Activated T-cell treated with anti-CD3 and anti-CD28 coated beads, Interleukin-2, amount 50 U/mL, for 72 hours (primary cell): ENCODE results near the gene PNKD. TPM values are rescaled to one million over a fixed set of nuclear protein-coding genes. Genes with fewer than 3 reads are reported as not detected.
A peak's percentile ranks its signal among the peaks of the same experiment; 100 is the strongest.

Experiments
- ATAC-seq, 2 donors: fragments of 150-1000 bp; cut with Tn5 transposase; replicated peaks in 1 of 2; 2 replicates each; pipeline ENCODE4 v1.10.0; 2021; ENCODE audit warnings: moderate library complexity in 2 of 2, mild to moderate bottlenecking in 1 of 2
- DNase-seq, 2 donors: peaks; one replicate each; pipeline ENCODE4 v3.0.0; 2021 to 2022; ENCODE audit warnings: mixed read lengths in 1 of 2
- H3K27ac Mint-ChIP-seq: one replicate; pipeline ENCODE4 v1.8.0; 2022; ENCODE audit warnings: mild to moderate bottlenecking, moderate library complexity, mixed read lengths
- H3K27me3 Mint-ChIP-seq: one replicate; pipeline ENCODE4 v1.8.0; 2022; ENCODE audit warnings: low read depth, mixed read lengths
- H3K36me3 Mint-ChIP-seq, 2 donors: one replicate each; pipeline ENCODE4 v1.8.0; 2022; ENCODE audit warnings: mixed read lengths in 2 of 2, mild to moderate bottlenecking in 1 of 2; ENCODE audit not compliant: insufficient read depth in 2 of 2
- H3K4me1 Mint-ChIP-seq: one replicate; pipeline ENCODE4 v1.8.0; 2022; ENCODE audit warnings: low read depth, mixed read lengths
- H3K4me3 Mint-ChIP-seq, 2 donors: one replicate each; pipeline ENCODE4 v1.8.0; 2022; ENCODE audit warnings: mild to moderate bottlenecking in 2 of 2, mixed read lengths in 2 of 2, moderate library complexity in 2 of 2
- H3K9me3 Mint-ChIP-seq, 2 donors: one replicate each; pipeline ENCODE4 v1.8.0; 2022; ENCODE audit warnings: mixed read lengths in 2 of 2
- total RNA-seq, 2 donors: library from RNA; stranded (reverse); gene quantifications; one replicate each; pipeline ENCODE4 v1.2.3, GENCODE V29; 2022

Gene PNKD, protein sequence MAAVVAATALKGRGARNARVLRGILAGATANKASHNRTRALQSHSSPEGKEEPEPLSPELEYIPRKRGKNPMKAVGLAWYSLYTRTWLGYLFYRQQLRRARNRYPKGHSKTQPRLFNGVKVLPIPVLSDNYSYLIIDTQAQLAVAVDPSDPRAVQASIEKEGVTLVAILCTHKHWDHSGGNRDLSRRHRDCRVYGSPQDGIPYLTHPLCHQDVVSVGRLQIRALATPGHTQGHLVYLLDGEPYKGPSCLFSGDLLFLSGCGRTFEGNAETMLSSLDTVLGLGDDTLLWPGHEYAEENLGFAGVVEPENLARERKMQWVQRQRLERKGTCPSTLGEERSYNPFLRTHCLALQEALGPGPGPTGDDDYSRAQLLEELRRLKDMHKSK
- 10 to 100 TPM; 14.7 to 17.7 TPM for total RNA-seq

- ATAC-seq (peak; percentile 92), DNase-seq (peak; percentile 100)
- H3K4me1 Mint-ChIP-seq: peaks cover 38% of the 10 kb centered on the region
- no peaks in the 10 kb centered on the region for H3K9me3 Mint-ChIP-seq
- peak within 1 kb of the TSS; percentile 85 to 98 for H3K4me3 Mint-ChIP-seq
- no peaks in the 10 kb centered on the region for H3K27me3 Mint-ChIP-seq
- peaks cover 3 to 17% of the 10 kb centered on the region in 2 donors for H3K36me3 Mint-ChIP-seq
- peak within 1 kb of the TSS; percentile 78 for H3K27ac Mint-ChIP-seq
Observed at GRCh38 chr2:218269900-218270720, at the start of gene PNKD, which contains the start of gene AAMP. Gene PNKD (plus strand): TSS chr2:218270519. CDS start chr2:218270536, 17 bp downstream. Gene AAMP (minus strand): TSS chr2:218270137. CDS start chr2:218270086, 51 bp downstream.

DNA sequence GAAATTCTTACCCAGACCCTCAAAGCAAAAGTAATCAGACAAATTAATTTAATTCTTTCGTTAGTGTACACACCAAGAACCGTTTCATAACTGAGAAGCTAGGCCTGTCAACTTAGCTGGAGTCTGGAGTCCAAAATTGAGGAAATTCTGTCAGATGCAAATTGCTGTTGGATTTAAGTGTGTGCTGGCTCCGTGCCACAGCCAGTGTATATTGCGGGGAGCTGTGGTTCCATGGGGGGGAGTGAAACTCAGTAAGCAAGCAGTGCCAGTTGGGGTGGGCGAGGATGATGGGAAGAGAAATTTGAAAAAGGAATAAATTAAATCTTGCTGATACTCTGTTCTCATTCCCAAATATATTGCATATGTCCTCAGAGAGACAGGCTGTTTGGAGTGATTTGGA, 49.3 kb upstream of the PNKD start:
- no peaks in the 10 kb centered on the region for H3K27me3 Mint-ChIP-seq
- no peaks in the 10 kb centered on the region for H3K9me3 Mint-ChIP-seq
- H3K36me3 Mint-ChIP-seq: peaks cover 26 to 42% of the 10 kb centered on the region in 2 donors
- ATAC-seq (no peak), DNase-seq (no peak)
- H3K4me3 Mint-ChIP-seq: peak overlapping the region; percentile 89 to 99
- peaks cover 85% of the 10 kb centered on the region for H3K4me1 Mint-ChIP-seq
- H3K27ac Mint-ChIP-seq: peak overlapping the region; percentile 99

GRCh38 chr2:218223046-218223445, 47.3 kb upstream of the PNKD start:
- peak overlapping the region; percentile 89 to 99 for H3K4me3 Mint-ChIP-seq
- H3K36me3 Mint-ChIP-seq: peaks cover 28 to 50% of the 10 kb centered on the region in 2 donors
- H3K27ac Mint-ChIP-seq: peak overlapping the region; percentile 99
- no peaks in the 10 kb centered on the region for H3K27me3 Mint-ChIP-seq
- ATAC-seq (peak; percentile 57 to 66), DNase-seq (no peak)
- H3K9me3 Mint-ChIP-seq: no peaks in the 10 kb centered on the region
- H3K4me1 Mint-ChIP-seq: peaks cover 98% of the 10 kb centered on the region

GRCh38 chr2:218224186-218224585, 46.1 kb upstream of the PNKD start:
- H3K4me1 Mint-ChIP-seq: peaks cover 100% of the 10 kb centered on the region
- peaks cover 27 to 55% of the 10 kb centered on the region in 2 donors for H3K36me3 Mint-ChIP-seq
- H3K9me3 Mint-ChIP-seq: no peaks in the 10 kb centered on the region
- H3K27me3 Mint-ChIP-seq: no peaks in the 10 kb centered on the region
- peak overlapping the region; percentile 99 for H3K27ac Mint-ChIP-seq
- H3K4me3 Mint-ChIP-seq: peak overlapping the region; percentile 89 to 99
- no peak for ATAC-seq
- DNase-seq: no peak

DNA sequence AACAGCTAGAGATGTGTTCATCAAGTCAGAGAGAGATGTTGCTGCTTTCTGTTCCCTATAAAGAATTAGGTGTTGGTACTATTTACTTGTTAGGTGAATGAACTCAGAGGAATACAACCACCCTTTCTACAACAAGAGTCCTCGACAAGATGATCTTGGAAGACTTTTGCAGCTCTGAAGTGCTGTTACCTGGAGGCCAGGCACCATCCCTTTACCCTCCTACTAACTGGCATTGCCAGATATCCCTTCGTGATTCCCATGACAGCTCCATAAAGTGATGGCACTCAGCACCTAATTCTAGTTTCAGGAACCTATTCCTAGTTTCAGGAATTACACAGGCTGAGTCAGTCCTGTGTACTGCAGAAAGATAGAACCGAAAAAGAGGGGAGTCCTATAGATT, 43.4 kb upstream of the PNKD start:
- Mint-ChIP-seq H3K4me1 (peaks cover 97% of the 10 kb centered on the region), H3K27me3 (no peaks in the 10 kb centered on the region), H3K9me3 (peaks cover 0 to 2% of the 10 kb centered on the region in 2 donors), H3K4me3 (peak overlapping the region; percentile 16 to 60), H3K27ac (peak overlapping the region; percentile 97), H3K36me3 (peaks cover 26 to 53% of the 10 kb centered on the region in 2 donors)
- DNase-seq (no peak), ATAC-seq (no peak)

GRCh38 chr2:218228366-218229090, 41.8 kb upstream of the PNKD start:
- Mint-ChIP-seq H3K4me1 (peaks cover 91% of the 10 kb centered on the region), H3K4me3 (peak overlapping the region; percentile 54 to 92), H3K36me3 (peaks cover 30 to 63% of the 10 kb centered on the region in 2 donors), H3K9me3 (peaks cover 0 to 2% of the 10 kb centered on the region in 2 donors), H3K27ac (peak overlapping the region; percentile 99), H3K27me3 (no peaks in the 10 kb centered on the region)
- ATAC-seq (no peak), DNase-seq (no peak)

GRCh38 chr2:218229239-218229638, 41.1 kb upstream of the PNKD start:
- DNase-seq (peak; percentile 52 to 55), ATAC-seq (peak; percentile 87 to 90)
- Mint-ChIP-seq H3K4me3 (peak overlapping the region; percentile 54 to 92), H3K27ac (peak overlapping the region; percentile 99), H3K4me1 (peaks cover 85% of the 10 kb centered on the region), H3K27me3 (no peaks in the 10 kb centered on the region), H3K36me3 (peaks cover 34 to 68% of the 10 kb centered on the region in 2 donors), H3K9me3 (peaks cover 0 to 2% of the 10 kb centered on the region in 2 donors)

- DNase-seq (no peak), ATAC-seq (peak; percentile 15 to 16)
- Mint-ChIP-seq H3K27me3 (no peaks in the 10 kb centered on the region), H3K9me3 (peaks cover 0 to 2% of the 10 kb centered on the region in 2 donors), H3K36me3 (peaks cover 31 to 66% of the 10 kb centered on the region in 2 donors), H3K4me3 (peak overlapping the region; percentile 56 to 77), H3K4me1 (peaks cover 79% of the 10 kb centered on the region), H3K27ac (peak overlapping the region; percentile 74)
Observed at GRCh38 chr2:218229851-218230250, 40.5 kb upstream of the PNKD start.

DNA sequence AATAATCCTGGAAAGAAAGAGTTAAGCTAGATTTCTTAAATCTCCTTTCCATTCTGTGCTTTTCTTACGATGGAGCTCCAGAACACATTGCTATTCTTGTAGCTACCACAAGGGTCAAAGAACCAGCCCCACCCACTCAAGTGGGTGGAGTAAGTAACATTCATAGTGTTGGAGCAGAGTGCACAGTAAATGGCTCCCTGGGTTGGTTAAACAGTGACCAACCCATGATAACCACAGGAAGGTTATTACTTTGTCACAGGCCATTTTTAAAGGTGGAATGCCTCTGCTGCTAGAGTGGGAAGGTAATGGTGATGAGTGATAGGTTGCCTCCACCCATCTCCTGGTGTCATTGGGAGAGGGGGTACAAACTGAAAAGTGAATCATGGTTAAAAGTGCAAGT, 39.4 kb upstream of the PNKD start:
- H3K4me3 Mint-ChIP-seq: peak overlapping the region; percentile 56 to 77
- no peaks in the 10 kb centered on the region for H3K27me3 Mint-ChIP-seq
- peaks cover 0 to 2% of the 10 kb centered on the region in 2 donors for H3K9me3 Mint-ChIP-seq
- H3K4me1 Mint-ChIP-seq: peaks cover 73% of the 10 kb centered on the region
- DNase-seq (peak; percentile 40 to 49), ATAC-seq (peak; percentile 73 to 80)
- H3K27ac Mint-ChIP-seq: peak overlapping the region; percentile 74
- H3K36me3 Mint-ChIP-seq: peaks cover 24 to 71% of the 10 kb centered on the region in 2 donors

- DNase-seq (no peak), ATAC-seq (no peak)
- Mint-ChIP-seq H3K27me3 (no peaks in the 10 kb centered on the region), H3K4me1 (peaks cover 46% of the 10 kb centered on the region), H3K9me3 (peaks cover 0 to 2% of the 10 kb centered on the region in 2 donors), H3K4me3 (no peak overlapping the region), H3K36me3 (peaks cover 18 to 55% of the 10 kb centered on the region in 2 donors), H3K27ac (peak overlapping the region; percentile 64)
Observed at GRCh38 chr2:218233543-218233942, 36.8 kb upstream of the PNKD start.

DNA sequence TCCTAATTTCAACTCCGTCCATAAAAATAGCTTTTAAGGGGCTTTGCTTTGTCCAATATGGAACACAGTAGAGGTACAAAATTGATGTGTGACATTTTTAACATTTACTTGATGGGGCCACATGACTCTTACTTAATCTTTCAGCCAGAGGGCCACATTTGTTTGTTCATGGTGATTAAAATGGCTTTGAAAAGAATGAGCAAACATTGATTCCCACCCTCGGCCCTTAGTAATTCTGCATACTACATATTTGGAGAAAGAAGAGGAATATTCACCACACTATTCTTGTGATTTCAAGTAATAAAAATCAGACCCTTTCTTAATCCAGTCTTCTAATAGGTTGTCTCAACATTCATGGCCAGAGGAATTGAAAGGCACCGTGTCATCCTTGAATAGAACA, 35.8 kb upstream of the PNKD start:
- peaks cover 20 to 55% of the 10 kb centered on the region in 2 donors for H3K36me3 Mint-ChIP-seq
- H3K27me3 Mint-ChIP-seq: no peaks in the 10 kb centered on the region
- DNase-seq (no peak), ATAC-seq (no peak)
- peaks cover 0 to 2% of the 10 kb centered on the region in 2 donors for H3K9me3 Mint-ChIP-seq
- peaks cover 37% of the 10 kb centered on the region for H3K4me1 Mint-ChIP-seq
- no peak overlapping the region for H3K4me3 Mint-ChIP-seq
- H3K27ac Mint-ChIP-seq: peak overlapping the region; percentile 90

GRCh38 chr2:218235017-218235416, 35.3 kb upstream of the PNKD start:
- H3K4me1 Mint-ChIP-seq: peaks cover 33% of the 10 kb centered on the region
- no peak overlapping the region for H3K4me3 Mint-ChIP-seq
- no peak for ATAC-seq
- H3K36me3 Mint-ChIP-seq: peaks cover 20 to 55% of the 10 kb centered on the region in 2 donors
- H3K27me3 Mint-ChIP-seq: no peaks in the 10 kb centered on the region
- peak overlapping the region; percentile 90 for H3K27ac Mint-ChIP-seq
- H3K9me3 Mint-ChIP-seq: peaks cover 0 to 2% of the 10 kb centered on the region in 2 donors
- no peak for DNase-seq
